ENCODE results near the gene ACKR3.

ACKR3 gene

GRCh38 chr2:236546561-236547002, 23.0 kb upstream of the ACKR3 start:
- in situ Hi-C loops (cut with MboI; ENCODE audit: low pct_unique_long_range_greater_than_20kb, low sequenced_read_pairs, unreplicated experiment), result no loop called here
- TF ChIP-seq CTCF (IDR thresholded peaks at IDR 0.05; ENCODE audit: extremely low read depth, insufficient read depth, missing control alignments), result no peak
- DNase-seq (ENCODE audit: low spot score), result no peak

- no peak for DNase-seq (ENCODE audit: low spot score)
- no peak for TF ChIP-seq CTCF (IDR thresholded peaks at IDR 0.05; ENCODE audit: extremely low read depth, insufficient read depth, missing control alignments)
- in situ Hi-C loops (cut with MboI; ENCODE audit: low pct_unique_long_range_greater_than_20kb, low sequenced_read_pairs, unreplicated experiment), result no loop called here
Observed at GRCh38 chr2:236547725-236548124, 21.9 kb upstream of the ACKR3 start.

- DNase-seq (ENCODE audit: low spot score), result no peak
- in situ Hi-C loops (cut with MboI; ENCODE audit: low pct_unique_long_range_greater_than_20kb, low sequenced_read_pairs, unreplicated experiment), result no loop called here
- no peak for TF ChIP-seq CTCF (IDR thresholded peaks at IDR 0.05; ENCODE audit: extremely low read depth, insufficient read depth, missing control alignments)
Observed at GRCh38 chr2:236548179-236548921, 21.3 kb upstream of the ACKR3 start.

GRCh38 chr2:236549165-236549564, 20.5 kb upstream of the ACKR3 start:
- DNase-seq (ENCODE audit: low spot score), result no peak
- TF ChIP-seq CTCF (IDR thresholded peaks at IDR 0.05; ENCODE audit: extremely low read depth, insufficient read depth, missing control alignments), result no peak
- in situ Hi-C loops (cut with MboI; ENCODE audit: low pct_unique_long_range_greater_than_20kb, low sequenced_read_pairs, unreplicated experiment), result no loop called here

GRCh38 chr2:236550290-236550689, 19.3 kb upstream of the ACKR3 start:
- DNase-seq (ENCODE audit: low spot score), result no peak
- no peak for TF ChIP-seq CTCF (IDR thresholded peaks at IDR 0.05; ENCODE audit: extremely low read depth, insufficient read depth, missing control alignments)
- in situ Hi-C loops (cut with MboI; ENCODE audit: low pct_unique_long_range_greater_than_20kb, low sequenced_read_pairs, unreplicated experiment), result no loop called here

GRCh38 chr2:236550701-236551465, 18.7 kb upstream of the ACKR3 start:
- DNase-seq (ENCODE audit: low spot score), result peak; percentile 58
- TF ChIP-seq CTCF (IDR thresholded peaks at IDR 0.05; ENCODE audit: extremely low read depth, insufficient read depth, missing control alignments), result no peak
- in situ Hi-C loops (cut with MboI; ENCODE audit: low pct_unique_long_range_greater_than_20kb, low sequenced_read_pairs, unreplicated experiment), result no loop called here

Data from GM13977 (cell line).